HG03460 (cell line): Measurements from ENCODE around the gene NFATC1.
"Not testable (repeated sequence)": the region's sequence is repeated elsewhere in the genome, so short reads cannot be mapped to it uniquely, and the experiment has no call there.

Source experiments
- ATAC-seq: cut with Tn5 transposase; IDR thresholded peaks from one replicate; pipeline ENCODE4 v1.9.1; 2021; ENCODE audit not compliant: unreplicated experiment

Gene NFATC1

GRCh38 chr18:79503406-79503805 lies 107.7 kb downstream of the NFATC1 start:
- no peak for ATAC-seq

DNA sequence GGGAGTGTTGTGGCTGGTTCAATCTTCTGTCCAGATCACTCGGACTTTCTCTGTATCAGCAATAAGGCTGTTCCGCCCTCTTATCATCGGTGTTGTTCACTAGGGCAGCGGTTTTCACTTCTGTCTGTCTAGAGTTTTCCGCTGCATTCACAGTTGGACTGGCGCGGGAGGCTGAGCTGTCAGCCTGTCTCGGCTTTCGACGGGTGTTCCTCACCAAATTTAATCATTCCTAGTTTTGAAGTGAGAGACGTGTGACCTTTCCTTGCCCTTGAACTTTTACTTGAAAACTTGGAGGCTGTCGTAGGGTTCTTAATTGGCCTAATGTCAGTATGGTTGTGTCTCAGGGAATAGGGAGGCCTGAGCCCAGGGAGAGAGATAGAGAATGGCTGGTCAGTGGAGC lies 108.3 kb downstream of the NFATC1 start:
- ATAC-seq = no peak

GRCh38 chr18:79504495-79504894 lies 108.8 kb downstream of the NFATC1 start:
- not testable (repeated sequence) for ATAC-seq

DNA sequence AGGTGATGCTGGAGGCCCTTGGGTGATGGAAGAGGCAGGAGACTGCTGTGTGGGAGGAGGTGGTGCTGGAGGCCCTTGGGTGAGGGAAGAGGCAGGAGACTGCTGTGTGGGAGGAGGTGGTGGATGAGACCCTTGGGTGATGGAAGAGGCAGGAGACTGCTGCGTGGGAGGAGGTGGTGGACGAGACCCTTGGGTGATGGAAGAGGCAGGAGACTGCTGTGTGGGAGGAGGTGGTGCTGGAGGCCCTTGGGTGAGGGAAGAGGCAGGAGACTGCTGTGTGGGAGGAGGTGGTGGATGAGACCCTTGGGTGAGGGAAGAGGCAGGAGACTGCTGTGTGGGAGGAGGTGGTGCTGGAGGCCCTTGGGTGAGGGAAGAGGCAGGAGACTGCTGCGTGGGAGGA lies 109.7 kb downstream of the NFATC1 start:
- not testable (repeated sequence) for ATAC-seq

GRCh38 chr18:79506191-79507075 lies 110.7 kb downstream of the NFATC1 start:
- no peak for ATAC-seq

GRCh38 chr18:79507076-79507545 lies 111.4 kb downstream of the NFATC1 start:
- ATAC-seq = peak; percentile 42

DNA sequence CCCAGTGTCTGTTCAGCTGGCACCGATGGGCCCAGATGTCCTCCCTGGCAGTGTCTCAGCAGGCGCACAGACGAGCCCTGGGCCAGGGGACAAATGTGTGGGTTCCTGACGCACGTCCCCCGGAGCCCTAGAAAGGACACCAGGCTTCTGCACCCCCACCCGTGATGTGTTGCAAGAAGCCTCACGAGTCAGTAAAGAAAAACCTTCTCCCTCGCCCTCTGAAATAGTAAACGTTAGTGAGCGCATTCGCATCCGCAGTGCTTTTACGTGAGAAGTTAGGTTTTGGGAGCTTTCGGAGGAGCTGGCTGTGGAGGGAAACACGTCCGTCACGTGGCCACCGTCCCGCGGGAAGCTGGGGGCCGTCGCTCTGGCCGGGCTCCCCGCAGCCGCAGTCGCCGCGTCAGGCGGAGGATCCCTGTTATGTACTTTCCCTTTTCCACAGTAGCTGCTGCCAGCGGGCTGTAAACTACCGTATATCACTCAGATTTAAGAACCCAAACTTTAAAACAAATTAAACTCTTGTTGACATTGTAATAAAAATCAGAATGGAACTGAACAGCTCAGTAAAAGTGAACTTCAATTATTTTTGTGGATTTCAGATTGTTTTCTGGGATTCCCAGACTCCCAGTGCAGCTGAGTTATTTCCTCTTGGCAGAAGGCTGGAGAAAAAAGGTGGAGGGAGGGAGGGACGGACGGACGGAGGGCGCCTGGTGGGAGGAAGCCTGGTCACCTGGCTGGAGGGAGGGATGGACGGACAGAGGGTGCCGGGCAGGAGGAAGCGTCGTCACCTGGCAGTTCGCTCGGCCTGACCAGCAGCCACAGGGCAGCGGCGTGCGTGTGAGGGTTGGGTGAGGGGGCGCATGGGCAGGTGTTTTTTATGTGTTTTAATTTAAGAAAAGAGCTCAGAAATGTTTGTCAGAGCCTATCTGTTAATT lies 112.1 kb downstream of the NFATC1 start:
- ATAC-seq = peak; percentile 18

DNA sequence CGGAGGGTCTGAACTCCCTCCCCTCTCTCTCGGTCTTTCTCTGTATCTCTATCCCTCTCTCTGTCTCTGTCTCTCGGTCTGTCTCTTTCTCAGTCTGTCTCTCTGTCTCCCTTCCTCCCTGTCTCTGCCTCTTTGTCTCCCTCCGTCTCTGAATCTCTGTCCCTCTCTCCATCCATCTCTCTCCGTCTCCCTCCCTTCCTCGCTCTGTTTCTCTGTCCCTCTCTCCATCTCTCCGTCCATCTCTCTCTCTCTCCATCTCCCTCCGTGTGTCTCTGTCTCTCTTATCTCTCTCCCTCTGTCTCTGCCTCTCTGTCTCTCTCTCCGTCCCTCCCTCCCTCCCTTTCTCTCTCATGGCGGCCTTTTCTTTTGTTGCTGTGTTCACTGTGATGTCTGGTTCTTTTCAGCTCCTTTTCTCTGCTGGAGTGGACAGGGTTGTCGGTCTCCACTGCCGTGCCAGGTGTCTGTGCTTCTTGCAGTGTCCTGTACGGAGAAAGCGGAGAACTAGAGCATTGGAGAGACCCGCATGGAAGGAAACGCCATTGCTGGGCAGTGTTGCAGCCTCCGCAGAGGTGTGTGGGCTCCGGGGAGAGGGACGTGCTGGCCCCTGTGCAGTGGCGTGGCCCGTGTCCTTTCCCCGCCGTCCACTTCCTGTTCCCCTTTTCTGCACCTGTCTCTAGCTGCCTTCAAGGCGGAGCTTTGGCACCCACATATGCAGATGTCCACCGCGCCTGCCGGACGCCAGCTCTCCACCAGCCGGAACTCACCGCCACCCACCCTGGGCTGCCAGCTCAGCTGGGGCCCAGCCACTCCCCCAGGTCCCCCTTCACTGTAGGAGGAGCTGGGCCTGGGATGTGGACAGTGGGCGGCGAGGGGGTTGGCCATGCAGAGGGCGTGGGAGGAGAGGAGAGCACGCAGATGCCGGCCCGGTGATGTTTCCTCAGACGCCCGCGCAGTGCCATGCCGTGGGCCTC lies 113.1 kb downstream of the NFATC1 start:
- ATAC-seq = no peak

GRCh38 chr18:79509536-79509930 lies 113.8 kb downstream of the NFATC1 start:
- ATAC-seq = no peak

GRCh38 chr18:79510046-79510685 lies 114.4 kb downstream of the NFATC1 start:
- no peak for ATAC-seq

DNA sequence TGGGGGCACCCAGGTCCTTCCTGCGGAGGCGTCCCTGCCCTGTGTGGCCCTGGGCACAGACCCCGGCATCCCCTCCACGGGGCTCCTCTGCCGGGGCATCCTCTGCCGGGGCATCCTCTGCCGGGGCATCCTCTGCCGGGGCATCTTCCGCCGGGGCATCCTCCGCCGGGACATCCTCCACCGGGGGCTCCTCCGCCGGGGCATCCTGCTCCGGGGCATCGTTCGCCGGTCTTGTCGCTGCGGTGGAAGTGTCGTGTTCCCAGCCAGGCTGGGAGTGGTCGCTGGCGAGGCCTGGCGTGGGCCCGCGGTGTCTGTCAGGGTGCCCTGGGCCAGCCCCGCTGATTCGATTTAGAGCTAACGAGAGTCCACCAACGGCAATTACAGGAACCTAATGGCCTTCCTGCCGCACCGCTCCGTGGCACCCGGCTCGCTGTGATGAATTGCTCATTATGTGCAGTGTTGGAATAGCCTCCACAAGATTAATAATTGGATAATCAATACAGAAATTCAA lies 115.1 kb downstream of the NFATC1 start:
- no peak for ATAC-seq

GRCh38 chr18:79511271-79511670 lies 115.5 kb downstream of the NFATC1 start:
- no peak for ATAC-seq

- no peak for ATAC-seq
Observed at GRCh38 chr18:79511671-79512301, 116.1 kb downstream of the NFATC1 start.

DNA sequence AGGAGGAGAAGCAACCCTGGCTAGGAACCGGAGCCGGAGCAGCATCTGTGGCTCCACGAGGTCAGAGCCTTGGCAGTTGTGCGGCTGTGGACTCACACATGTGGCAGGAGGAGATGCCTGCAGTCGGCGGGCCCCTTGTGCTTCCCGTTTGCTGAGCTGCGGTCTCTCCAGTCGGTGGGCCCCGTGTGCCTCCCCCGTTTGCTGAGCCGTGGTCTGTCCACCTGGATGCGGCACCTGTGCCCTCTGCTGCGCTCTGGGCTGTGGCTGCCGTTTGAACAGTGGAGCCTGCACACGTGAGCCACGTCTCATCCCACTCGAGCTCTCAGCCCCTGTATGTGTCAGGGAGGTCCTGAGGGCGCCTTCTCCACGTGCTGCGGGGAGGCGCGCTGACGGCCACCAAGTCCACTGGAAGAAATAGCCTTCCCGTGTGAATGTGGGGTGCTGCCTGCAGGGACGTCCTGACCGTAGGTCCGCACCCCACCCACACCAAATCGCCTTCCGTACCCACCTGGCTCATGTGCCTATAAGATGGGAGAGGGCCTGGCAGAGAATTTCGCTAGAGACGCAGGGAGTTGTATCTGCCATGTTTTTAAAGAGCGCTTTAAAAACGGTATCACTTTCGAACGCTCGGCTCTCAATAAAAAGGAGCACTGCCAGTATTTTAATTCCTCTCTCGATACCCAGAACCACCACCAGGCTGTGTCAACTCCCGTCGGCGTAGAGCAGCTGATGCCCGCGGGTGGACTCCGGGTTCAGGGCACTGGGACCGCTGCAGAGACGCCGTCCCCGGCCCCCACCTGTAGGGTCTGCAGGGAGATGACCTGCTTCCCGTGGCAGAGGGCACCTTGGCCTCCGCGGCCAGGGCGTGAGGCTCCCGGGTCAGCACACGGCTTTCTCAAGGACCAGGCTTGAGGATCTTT lies 117.0 kb downstream of the NFATC1 start:
- ATAC-seq = no peak

- no peak for ATAC-seq
Observed at GRCh38 chr18:79513381-79514081, 117.8 kb downstream of the NFATC1 start.

GRCh38 chr18:79515331-79515730 lies 119.6 kb downstream of the NFATC1 start:
- no peak for ATAC-seq

DNA sequence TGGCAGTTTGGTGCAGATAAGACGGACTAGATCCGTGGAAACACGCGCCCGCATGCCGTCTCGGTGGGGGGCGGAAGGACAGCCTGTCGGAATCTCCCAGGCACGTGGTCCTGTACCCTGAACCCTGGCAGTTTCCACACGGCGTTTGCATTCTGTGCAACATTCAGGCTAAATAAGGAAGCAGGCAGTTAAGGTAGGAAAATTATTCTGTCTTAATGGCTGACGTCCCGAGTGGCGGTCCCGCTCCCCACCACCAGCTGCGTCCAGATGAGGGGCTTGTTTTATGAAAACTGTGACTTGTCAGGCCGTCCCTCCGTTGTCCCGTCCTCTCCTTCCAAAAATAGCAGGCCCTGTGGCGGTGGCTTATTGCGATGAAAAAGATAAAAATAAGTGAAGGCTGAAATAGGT lies 120.2 kb downstream of the NFATC1 start:
- ATAC-seq = no peak
